ENCODE results near the gene ADCY2.

The ADCY2 gene

GRCh38 chr5:7671381-7671993 is 275.5 kb downstream of the ADCY2 start:
- DNase-seq: no peak

- no peak for DNase-seq
Observed at GRCh38 chr5:7673658-7674057, 277.7 kb downstream of the ADCY2 start.

- no peak for DNase-seq
Observed at GRCh38 chr5:7676455-7676854, 280.5 kb downstream of the ADCY2 start.

- DNase-seq: no peak
Observed at GRCh38 chr5:7678030-7678429, 282.1 kb downstream of the ADCY2 start.

GRCh38 chr5:7679663-7680062 is 283.7 kb downstream of the ADCY2 start:
- no peak for DNase-seq

- DNase-seq: no peak
Observed at GRCh38 chr5:7680260-7680659, 284.3 kb downstream of the ADCY2 start.

DNA sequence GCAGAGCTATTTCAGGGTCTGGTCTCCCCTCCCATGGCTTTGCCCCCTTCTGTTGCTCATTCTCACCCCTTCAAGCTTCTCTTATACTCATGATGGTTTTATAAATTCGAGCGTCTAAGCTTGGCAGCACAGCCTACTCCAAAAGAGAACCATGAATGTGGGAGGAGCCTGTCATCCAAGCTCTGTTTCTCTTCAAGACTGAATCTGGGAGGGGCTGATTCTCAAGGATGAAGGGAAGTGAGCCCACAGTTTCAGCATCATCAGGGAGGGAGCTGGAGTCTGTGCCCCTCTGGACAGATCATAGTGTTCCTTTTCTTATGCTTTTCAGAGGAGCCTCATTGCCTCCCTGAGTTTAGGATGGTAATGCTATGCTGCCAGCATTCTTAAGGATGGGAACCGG is 286.4 kb downstream of the ADCY2 start:
- no peak for DNase-seq

DNA sequence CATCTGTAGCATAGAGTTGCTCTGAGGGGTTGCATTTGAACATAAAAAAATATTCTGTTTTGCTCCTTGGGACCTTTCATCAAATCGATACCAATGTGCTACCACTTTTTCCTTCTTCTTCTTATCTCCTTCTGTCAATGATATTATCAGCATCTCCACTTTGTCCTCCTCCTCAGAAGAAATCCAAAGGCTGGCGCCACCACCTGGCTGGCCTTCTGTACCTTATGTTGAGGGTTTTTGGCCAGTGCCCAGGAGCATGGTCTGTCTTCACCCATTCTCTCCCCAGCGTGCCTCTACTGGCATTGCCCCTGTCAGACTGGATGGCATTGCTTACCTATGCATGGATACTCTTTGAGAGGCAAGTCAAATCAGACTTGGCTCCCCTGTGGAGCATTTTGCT is 287.8 kb downstream of the ADCY2 start:
- DNase-seq: no peak

DNA sequence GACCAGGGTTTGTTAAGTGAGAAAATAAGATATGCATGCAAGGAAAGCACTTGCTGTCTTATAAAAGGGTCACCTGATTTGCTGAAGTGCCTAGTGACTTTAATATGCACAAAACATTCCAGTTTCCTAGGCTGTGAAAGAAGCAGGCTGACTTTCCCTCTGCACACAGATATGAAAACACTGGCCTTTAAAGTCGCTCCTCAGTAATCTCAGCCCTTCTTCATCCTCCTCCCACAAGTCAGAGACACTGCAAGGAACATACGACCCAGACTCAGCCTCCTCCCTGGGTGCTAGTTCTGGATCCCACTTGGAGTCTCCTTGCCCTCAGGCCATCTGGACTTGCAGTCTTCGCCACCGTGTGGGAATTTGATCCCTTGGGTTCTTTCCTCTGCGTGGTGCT is 288.9 kb downstream of the ADCY2 start:
- DNase-seq: no peak

DNA sequence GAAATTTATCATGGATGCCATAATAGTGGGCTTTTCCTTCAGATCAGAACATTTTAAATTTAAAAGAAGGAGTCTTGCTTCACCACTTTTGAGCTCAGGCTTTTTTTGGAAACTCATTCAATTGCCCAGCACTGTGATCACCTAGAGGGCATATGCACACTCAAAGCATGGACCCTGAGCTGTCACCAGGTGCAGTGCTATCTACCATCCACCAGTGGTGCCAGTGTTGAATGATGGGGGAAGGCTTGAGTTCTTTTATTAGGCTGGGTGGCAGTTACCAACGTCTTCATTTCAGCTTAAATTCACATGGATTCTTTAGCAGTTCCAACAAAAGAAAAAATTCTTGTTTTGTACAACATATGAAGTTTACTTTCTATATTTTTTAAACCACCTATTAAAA is 290.9 kb downstream of the ADCY2 start:
- no peak for DNase-seq

DNA sequence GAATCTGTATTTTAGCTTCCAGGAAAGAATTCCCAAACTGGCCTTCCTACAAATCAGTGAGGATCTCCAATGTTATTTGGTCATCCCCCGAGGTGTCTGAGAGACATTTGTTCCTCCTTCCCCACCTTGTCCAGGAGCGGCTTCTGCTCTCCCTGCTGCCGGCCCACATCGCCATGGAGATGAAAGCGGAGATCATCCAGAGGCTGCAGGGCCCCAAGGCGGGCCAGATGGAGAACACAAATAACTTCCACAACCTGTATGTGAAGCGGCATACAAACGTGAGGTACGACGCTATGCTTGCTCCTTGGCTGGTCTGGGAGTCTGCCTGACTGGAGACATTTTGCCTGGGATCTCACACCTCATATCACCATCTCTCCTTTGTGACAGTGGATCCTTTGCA is 294.6 kb downstream of the ADCY2 start:
- no peak for DNase-seq

DNA sequence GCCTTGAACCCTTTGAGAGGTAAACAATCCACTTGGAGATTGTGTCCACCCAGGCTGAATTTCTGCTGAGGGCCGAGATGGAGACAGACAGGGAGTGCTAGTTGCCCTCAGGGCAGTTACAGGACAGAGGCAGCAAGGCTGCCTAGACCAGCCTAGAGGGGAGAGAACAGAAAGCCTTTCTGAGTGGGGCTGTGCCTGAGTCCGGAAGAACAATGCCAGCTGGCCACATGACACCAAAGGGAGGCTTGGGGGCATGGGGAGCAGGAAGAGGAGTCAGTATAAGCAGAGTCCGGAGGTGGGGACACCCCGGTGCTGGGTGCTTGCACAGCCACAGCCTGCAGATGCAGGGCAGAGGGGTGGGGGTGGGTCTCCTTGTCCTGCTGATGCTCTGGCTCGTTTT is 309.3 kb downstream of the ADCY2 start:
- no peak for DNase-seq

- no peak for DNase-seq
Observed at GRCh38 chr5:7705736-7706135, 309.8 kb downstream of the ADCY2 start.

- DNase-seq: no peak
Observed at GRCh38 chr5:7706256-7706655, 310.3 kb downstream of the ADCY2 start.

GRCh38 chr5:7714119-7714518 is 318.2 kb downstream of the ADCY2 start:
- no peak for DNase-seq

GRCh38 chr5:7714697-7715096 is 318.8 kb downstream of the ADCY2 start:
- no peak for DNase-seq

DNA sequence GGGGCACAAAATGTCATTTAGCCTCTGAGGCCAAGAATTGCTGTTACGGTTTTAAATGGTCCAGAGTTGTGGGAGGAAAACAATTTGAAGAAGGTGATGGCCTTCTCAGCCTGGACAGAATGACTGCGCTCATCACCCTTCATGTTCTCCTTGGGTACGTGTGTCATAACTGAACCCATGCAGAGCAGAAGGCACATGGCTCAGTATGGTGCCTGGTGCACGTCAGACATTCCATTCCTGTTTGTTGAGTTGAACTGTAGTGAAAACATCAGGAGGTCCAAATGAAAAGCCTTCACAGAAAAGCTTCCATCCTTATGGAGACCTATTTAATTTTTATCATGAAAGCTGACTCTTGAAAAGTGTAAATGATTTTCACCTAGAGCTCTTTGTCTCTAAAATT is 321.8 kb downstream of the ADCY2 start:
- no peak for DNase-seq

GRCh38 chr5:7728076-7728475 is 332.1 kb downstream of the ADCY2 start:
- no peak for DNase-seq

DNA sequence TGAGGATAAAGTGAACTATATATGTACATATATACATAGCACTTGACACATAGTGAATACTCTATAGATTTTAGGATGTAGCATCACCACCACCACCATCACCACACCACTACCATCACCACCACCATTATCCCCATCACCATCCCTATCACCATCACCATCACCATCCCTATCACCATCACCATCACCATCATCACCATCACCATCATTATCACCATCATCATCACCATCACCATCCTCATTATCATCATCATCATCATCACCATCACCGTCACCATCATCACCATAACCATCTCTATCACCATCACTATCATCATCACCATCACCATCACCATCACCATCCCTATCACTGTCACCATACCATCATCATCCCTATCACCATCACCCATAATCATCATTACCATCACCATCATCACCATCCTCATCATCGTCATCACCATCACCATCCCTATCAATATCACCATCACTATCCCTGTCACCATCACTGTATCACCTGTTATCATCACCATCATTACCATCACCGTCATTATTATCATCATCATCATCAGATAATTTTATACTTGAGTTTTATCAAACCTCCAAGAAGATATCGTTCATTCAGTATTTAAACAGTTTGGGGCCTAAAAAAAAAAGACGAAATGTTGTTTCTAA is 345.6 kb downstream of the ADCY2 start:
- no peak for DNase-seq

DNA sequence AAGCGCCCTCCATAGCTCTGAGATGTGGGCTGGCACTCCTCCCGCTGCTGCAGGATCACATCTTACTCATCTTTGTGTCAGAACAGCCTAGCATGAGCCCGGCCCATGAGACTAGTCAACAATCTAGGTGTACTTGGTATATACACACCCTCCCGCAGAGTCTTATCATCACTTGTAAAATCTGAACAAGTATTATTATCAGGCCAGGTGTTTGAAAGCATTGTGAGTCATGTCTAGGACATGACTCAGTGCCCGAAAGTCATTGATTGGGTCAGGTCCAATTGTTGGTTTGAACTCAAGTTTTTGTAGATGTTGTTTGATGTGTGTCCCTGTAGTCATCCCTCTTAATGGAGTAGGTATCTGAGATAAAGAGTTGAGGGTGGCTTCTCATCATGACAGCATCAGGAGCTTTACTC is 346.3 kb downstream of the ADCY2 start:
- no peak for DNase-seq

DNA sequence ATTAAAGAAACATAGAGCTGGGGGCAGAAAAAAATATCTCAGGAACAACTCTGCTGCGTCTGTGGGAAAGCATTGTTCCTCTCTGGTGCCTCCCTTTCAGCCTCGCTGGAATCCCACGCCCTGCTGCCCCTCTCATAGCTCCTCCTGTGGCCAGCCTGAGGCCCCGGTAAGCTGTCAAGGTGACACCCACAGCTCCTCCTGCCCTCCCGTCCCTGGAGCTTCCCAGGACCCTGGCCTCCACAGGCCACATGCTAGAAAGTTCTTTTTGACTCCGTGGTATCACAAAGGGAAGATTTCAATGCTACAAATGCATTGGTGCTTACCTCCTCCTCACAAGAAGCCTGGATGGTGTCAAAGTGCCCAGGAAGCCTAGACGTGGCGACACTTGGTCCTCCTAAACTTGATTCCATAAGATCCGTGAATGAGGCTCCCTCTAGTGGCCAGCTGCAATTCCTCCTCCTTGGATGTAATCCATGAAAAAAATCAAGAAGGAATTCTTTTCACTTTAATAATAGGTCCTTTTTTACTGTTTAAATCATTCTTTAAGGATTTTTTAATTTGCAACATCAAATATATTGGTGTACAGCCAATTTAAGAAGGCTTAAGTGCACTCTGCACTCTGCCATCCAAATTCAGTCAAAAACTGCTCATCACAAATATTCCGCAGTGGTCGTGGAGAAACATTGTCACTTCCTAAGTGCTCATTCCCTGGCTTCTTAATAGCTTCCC is 350.1 kb downstream of the ADCY2 start:
- DNase-seq: peak; percentile 75

- DNase-seq: no peak
Observed at GRCh38 chr5:7747728-7748127, 351.8 kb downstream of the ADCY2 start.

GRCh38 chr5:7749626-7750025 is 353.7 kb downstream of the ADCY2 start:
- no peak for DNase-seq

GRCh38 chr5:7751874-7752273 is 355.9 kb downstream of the ADCY2 start:
- DNase-seq: no peak

DNA sequence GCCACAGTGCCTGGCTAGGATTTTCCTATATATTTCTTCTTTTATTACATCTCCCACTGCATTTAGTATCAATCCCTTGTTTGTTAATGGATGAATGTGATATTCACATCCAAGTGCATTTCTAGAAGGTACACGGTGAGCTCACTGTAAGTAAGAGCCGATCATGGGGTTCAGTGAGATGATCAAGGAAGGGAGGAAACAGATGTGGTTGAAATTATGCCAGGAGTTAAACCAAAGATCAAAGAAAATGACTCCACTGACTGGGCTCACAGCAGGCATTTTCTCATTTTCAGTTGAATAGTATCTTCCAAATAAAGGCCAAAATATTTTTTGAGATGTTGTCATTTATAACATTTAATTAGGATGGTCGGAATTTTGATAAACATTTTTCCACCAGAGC is 357.2 kb downstream of the ADCY2 start:
- no peak for DNase-seq

Measured in NCI-H1694 (cell line).